Measurements from ENCODE around the gene SRR.

SRR gene

GRCh38 chr17:2364763-2365116, 61.0 kb downstream of the SRR start:
- no peak for ATAC-seq (ENCODE audit: insufficient read depth, low read depth)
- H4K20me1 ChIP-seq (ENCODE audit: insufficient read depth, low read length), result peaks cover 5% of the 10 kb centered on the region; the same call in 1 of the 2 replicates

GRCh38 chr17:2365132-2365531, 61.4 kb downstream of the SRR start:
- no peak overlapping the region for H3K4me3 ChIP-seq (ENCODE audit: low read depth in 1 of 2, low read length in 2 of 2)
- H3K9me3 ChIP-seq (ENCODE audit: insufficient read depth, low read length, severe bottlenecking), result no peaks in the 10 kb centered on the region
- H3K4me1 ChIP-seq (ENCODE audit: insufficient read depth, low read length), result no peaks in the 10 kb centered on the region
- peaks cover 5% of the 10 kb centered on the region; the same call in 1 of the 2 replicates for H4K20me1 ChIP-seq (ENCODE audit: insufficient read depth, low read length)
- ATAC-seq (ENCODE audit: insufficient read depth, low read depth), result no peak
- no peaks in the 10 kb centered on the region for H3K27me3 ChIP-seq (ENCODE audit: insufficient read depth, low read length, poor library complexity)
- no peak overlapping the region for H3K27ac ChIP-seq (ENCODE audit: low read length)
- H2AFZ ChIP-seq (ENCODE audit: low read depth, low read length), result no peak overlapping the region
- no peaks in the 10 kb centered on the region for H3K79me2 ChIP-seq (ENCODE audit: insufficient read depth, low read length)
- H3K36me3 ChIP-seq (ENCODE audit: insufficient read depth, low read length), result peaks cover 62% of the 10 kb centered on the region
- H3K9ac ChIP-seq (ENCODE audit: low read depth, low read length), result no peak overlapping the region
- H3K4me2 ChIP-seq (ENCODE audit: insufficient read depth, low read length), result no peak overlapping the region
- no peak for DNase-seq
- TF ChIP-seq EZH2 (IDR thresholded peaks at IDR 0.05; ENCODE audit: borderline replicate concordance, low read depth, low read length, severe bottlenecking), result no peak
- TF ChIP-seq, protein P1, sequence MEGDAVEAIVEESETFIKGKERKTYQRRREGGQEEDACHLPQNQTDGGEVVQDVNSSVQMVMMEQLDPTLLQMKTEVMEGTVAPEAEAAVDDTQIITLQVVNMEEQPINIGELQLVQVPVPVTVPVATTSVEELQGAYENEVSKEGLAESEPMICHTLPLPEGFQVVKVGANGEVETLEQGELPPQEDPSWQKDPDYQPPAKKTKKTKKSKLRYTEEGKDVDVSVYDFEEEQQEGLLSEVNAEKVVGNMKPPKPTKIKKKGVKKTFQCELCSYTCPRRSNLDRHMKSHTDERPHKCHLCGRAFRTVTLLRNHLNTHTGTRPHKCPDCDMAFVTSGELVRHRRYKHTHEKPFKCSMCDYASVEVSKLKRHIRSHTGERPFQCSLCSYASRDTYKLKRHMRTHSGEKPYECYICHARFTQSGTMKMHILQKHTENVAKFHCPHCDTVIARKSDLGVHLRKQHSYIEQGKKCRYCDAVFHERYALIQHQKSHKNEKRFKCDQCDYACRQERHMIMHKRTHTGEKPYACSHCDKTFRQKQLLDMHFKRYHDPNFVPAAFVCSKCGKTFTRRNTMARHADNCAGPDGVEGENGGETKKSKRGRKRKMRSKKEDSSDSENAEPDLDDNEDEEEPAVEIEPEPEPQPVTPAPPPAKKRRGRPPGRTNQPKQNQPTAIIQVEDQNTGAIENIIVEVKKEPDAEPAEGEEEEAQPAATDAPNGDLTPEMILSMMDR (IDR thresholded peaks at IDR 0.05; ENCODE audit: borderline replicate concordance, extremely low read depth, low read length, poor library complexity, severe bottlenecking), result no peak

More at GRCh38 chr17:2364763-2365116, 61.0 kb downstream of the SRR start:
- no peak for DNase-seq
- H2AFZ ChIP-seq (ENCODE audit: low read depth, low read length), result no peak overlapping the region
- H3K4me2 ChIP-seq (ENCODE audit: insufficient read depth, low read length), result no peak overlapping the region
- H3K4me3 ChIP-seq (ENCODE audit: low read depth in 1 of 2, low read length in 2 of 2), result no peak overlapping the region
- no peaks in the 10 kb centered on the region for H3K4me1 ChIP-seq (ENCODE audit: insufficient read depth, low read length)
- TF ChIP-seq, protein P1 (IDR thresholded peaks at IDR 0.05; ENCODE audit: borderline replicate concordance, extremely low read depth, low read length, poor library complexity, severe bottlenecking), result no peak
- TF ChIP-seq EZH2 (IDR thresholded peaks at IDR 0.05; ENCODE audit: borderline replicate concordance, low read depth, low read length, severe bottlenecking), result no peak
- H3K9me3 ChIP-seq (ENCODE audit: insufficient read depth, low read length, severe bottlenecking), result no peaks in the 10 kb centered on the region
- H3K27me3 ChIP-seq (ENCODE audit: insufficient read depth, low read length, poor library complexity), result no peaks in the 10 kb centered on the region
- H3K79me2 ChIP-seq (ENCODE audit: insufficient read depth, low read length), result no peaks in the 10 kb centered on the region
- no peak overlapping the region for H3K27ac ChIP-seq (ENCODE audit: low read length)
- no peak overlapping the region for H3K9ac ChIP-seq (ENCODE audit: low read depth, low read length)
- peaks cover 63% of the 10 kb centered on the region for H3K36me3 ChIP-seq (ENCODE audit: insufficient read depth, low read length)

- Histone ChIP-seq H3K79me2 (ENCODE audit: insufficient read depth, low read length) (no peaks in the 10 kb centered on the region), H2AFZ (ENCODE audit: low read depth, low read length) (no peak overlapping the region), H3K27me3 (ENCODE audit: insufficient read depth, low read length, poor library complexity) (no peaks in the 10 kb centered on the region), H3K9me3 (ENCODE audit: insufficient read depth, low read length, severe bottlenecking) (no peaks in the 10 kb centered on the region), H3K4me3 (ENCODE audit: low read depth in 1 of 2, low read length in 2 of 2) (no peak overlapping the region), H3K4me1 (ENCODE audit: insufficient read depth, low read length) (no peaks in the 10 kb centered on the region), H3K9ac (ENCODE audit: low read depth, low read length) (no peak overlapping the region), H4K20me1 (ENCODE audit: insufficient read depth, low read length) (peaks cover 8% of the 10 kb centered on the region; the same call in 1 of the 2 replicates), H3K27ac (ENCODE audit: low read length) (no peak overlapping the region), H3K4me2 (ENCODE audit: insufficient read depth, low read length) (no peak overlapping the region), H3K36me3 (ENCODE audit: insufficient read depth, low read length) (peaks cover 64% of the 10 kb centered on the region)
- no peak for TF ChIP-seq EZH2 (IDR thresholded peaks at IDR 0.05; ENCODE audit: borderline replicate concordance, low read depth, low read length, severe bottlenecking)
- TF ChIP-seq, protein P1 (IDR thresholded peaks at IDR 0.05; ENCODE audit: borderline replicate concordance, extremely low read depth, low read length, poor library complexity, severe bottlenecking), result no peak
- DNase-seq, result no peak
- no peak for ATAC-seq (ENCODE audit: insufficient read depth, low read depth)
Measured at GRCh38 chr17:2366747-2367494, 63.2 kb downstream of the SRR start.

Data from DND-41 (cell line).